ENCODE data around the gene INPP5A. TPM values are rescaled to one million over a fixed set of nuclear protein-coding genes. Genes with fewer than 3 reads are reported as not detected.
"Not testable (repeated sequence)": the region's sequence is repeated elsewhere in the genome, so short reads cannot be mapped to it uniquely, and the experiment has no call there.

INPP5A gene
- total RNA-seq, 1 donor from 2014 or later = 29.3 TPM

GRCh38 chr10:132770061-132771021 lies 232.8 kb downstream of the INPP5A start:
- no peak for DNase-seq

- DNase-seq = not testable (repeated sequence)
These were observed 235.2 kb downstream of the INPP5A start for GRCh38 chr10:132772816-132773215.

- DNase-seq = no peak
These were observed 236.8 kb downstream of the INPP5A start for GRCh38 chr10:132774181-132774901.

- DNase-seq = peak; percentile 96
These were observed 237.6 kb downstream of the INPP5A start for GRCh38 chr10:132774902-132775863.

GRCh38 chr10:132776186-132776585 lies 238.6 kb downstream of the INPP5A start:
- DNase-seq = no peak

GRCh38 chr10:132776821-132777220 lies 239.2 kb downstream of the INPP5A start:
- DNase-seq = no peak

GRCh38 chr10:132777441-132777840 lies 239.9 kb downstream of the INPP5A start:
- DNase-seq = no peak

GRCh38 chr10:132779549-132780294 lies 242.1 kb downstream of the INPP5A start:
- no peak for DNase-seq

GRCh38 chr10:132780356-132780755 lies 242.8 kb downstream of the INPP5A start:
- DNase-seq = no peak

GRCh38 chr10:132781556-132781955 lies 244.0 kb downstream of the INPP5A start:
- DNase-seq = no peak

GRCh38 chr10:132783165-132783939 lies 245.8 kb downstream of the INPP5A start:
- no peak for DNase-seq

- DNase-seq = no peak
These were observed 246.6 kb downstream of the INPP5A start for GRCh38 chr10:132783940-132784865.

GRCh38 chr10:132784866-132785722 lies 247.5 kb downstream of the INPP5A start:
- no peak for DNase-seq

- peak; percentile 14 for DNase-seq
These were observed 248.3 kb downstream of the INPP5A start, which contains the start of gene NKX6-2 for GRCh38 chr10:132785723-132786475. NKX6-2 (minus strand) TSS chr10:132786147; CDS start chr10:132785948, 199 bp downstream.

- DNase-seq = no peak
These were observed 248.9 kb downstream of the INPP5A start for GRCh38 chr10:132786476-132786883.

GRCh38 chr10:132786884-132787494 lies 249.4 kb downstream of the INPP5A start:
- no peak for DNase-seq

Measured in occipital lobe (tissue), 2 donors.